ENCODE results near the gene DESI1.
"Not testable (repeated sequence)": the region's sequence is repeated elsewhere in the genome, so short reads cannot be mapped to it uniquely, and the experiment has no call there.

DESI1 gene

DNA sequence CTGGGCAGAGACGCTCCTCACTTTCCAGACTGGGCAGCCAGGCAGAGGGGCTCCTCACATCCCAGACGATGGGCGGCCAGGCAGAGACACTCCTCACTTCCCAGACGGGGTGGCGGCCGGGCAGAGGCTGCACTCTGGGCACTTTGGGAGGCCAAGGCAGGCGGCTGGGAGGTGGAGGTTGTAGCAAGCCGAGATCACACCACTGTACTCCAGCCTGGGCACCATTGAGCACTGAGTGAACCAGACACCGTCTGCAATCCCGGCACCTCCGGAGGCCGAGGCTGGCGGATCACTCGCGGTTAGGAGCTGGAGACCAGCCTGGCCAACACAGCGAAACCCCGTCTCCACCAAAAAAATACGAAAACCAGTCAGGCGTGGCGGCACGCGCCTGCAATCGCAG lies 10.8 kb upstream of the DESI1 start:
- not testable (repeated sequence) for DNase-seq

- not testable (repeated sequence) for DNase-seq
Observed at GRCh38 chr22:41631115-41631514, 10.3 kb upstream of the DESI1 start.

DNA sequence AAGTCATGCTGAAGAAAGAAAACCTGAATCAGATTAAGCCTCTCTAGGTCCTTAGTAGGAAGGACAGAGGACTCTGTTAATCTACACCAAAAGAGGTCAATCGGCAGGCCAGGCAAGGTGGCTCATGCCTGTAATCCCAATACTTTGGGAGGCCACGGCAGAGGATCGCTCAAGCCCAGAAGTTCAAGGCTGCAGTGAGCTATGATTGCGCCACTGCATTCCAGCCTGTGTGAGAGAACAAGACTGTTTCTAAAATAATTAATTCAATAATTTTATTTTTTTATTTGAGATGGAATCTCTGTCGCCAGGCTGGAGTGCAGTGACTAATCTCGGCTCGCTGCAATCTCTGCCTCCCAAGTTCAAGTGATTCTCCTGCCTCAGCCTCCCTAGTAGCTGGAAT lies 4.7 kb upstream of the DESI1 start:
- DNase-seq = no peak

DNA sequence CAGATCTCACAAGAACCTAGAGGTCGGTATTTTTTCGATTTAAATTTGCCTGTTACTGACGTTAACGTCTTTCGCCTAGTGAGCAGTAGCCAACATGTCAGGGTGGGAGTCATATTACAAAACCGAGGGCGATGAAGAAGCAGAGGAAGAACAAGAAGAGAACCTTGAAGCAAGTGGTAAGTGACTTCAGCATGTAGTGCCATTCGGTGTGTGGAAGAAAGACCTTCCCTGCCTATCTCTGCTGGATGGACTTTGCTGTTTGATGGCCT lies 1.0 kb upstream of the DESI1 start:
- DNase-seq = no peak

DNA sequence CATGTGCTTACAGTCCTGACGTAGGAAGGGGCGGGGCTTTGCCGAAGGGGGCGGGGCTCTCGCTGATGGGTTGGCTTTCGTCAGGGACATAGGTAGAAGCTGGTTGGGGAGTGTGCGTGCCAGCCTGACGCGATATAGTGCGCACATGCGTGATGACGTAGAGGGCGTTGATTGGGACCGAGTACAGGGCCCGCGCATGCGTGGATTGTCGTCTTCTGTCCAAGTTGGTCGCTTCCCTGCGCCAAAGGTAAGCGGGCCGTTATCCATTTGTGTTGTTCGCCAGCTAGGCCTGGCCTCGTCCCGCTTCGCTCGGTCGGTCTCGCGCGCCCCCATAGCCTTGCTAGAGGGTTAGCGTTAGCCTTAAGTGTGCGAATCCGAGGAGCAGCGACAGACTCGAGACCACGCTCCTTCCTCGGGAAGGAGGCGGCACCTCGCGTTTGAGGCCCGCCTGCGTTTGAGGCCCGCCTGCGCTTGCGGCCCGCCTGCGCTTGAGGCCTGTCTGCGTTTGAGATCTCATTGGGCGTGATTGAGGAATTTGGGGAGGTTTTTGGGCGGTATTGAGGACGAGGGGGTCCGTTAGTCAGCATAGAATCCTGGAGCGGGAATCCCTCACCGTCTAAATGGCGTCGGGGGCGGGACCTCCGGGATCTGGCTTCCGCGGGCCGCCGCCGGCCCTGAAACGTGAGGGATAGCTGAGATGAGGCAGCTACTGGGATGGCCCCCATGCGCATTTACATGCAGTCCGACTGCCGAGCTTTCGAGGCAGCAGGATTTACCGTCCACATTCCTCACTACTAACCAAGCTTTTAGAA lies 462 bp upstream of the DESI1 start, which contains the start of gene XRCC6:
Gene XRCC6, plus strand, starts transcription at position 197 of the 812 bp plus-strand sequence. CDS start 710 bp downstream, outside the sequence.
- peak; percentile 98 for DNase-seq

GRCh38 chr22:41619979-41620588 lies 759 bp downstream of the DESI1 start:
- peak; percentile 73 for DNase-seq

- DNase-seq = no peak
Observed at GRCh38 chr22:41613456-41613855, 7.4 kb downstream of the DESI1 start.

- DNase-seq = no peak
Observed at GRCh38 chr22:41612603-41613306, 8.1 kb downstream of the DESI1 start.

DNA sequence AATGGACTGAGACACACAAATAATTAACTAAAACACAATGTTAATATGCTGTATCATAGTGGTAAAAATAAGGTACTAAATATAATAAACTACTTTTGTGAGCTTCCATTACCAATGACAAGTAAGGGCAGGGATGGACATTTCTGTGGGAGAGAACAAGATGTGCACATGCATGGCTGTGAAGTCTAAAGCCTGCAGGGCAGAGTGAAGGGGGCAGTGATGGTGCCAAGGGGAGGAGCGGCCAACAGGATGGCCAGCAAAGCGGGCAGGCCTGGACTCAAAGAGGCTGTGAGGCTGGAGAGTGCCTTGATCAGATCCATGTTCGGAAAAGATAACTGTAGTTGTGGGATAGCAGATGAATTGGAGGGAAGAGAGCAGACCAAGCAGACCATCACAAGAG lies 12.5 kb downstream of the DESI1 start:
- DNase-seq = no peak

- DNase-seq = no peak
Observed at GRCh38 chr22:41603873-41604332, 16.9 kb downstream of the DESI1 start.

- DNase-seq = no peak
Observed at GRCh38 chr22:41600976-41601375, 19.9 kb downstream of the DESI1 start.

GRCh38 chr22:41598891-41599635 lies 21.8 kb downstream of the DESI1 start:
- no peak for DNase-seq

- DNase-seq = peak; percentile 36
Observed at GRCh38 chr22:41598081-41598480, 22.8 kb downstream of the DESI1 start.

GRCh38 chr22:41597635-41597953 lies 23.2 kb downstream of the DESI1 start:
- no peak for DNase-seq

- DNase-seq = peak; percentile 75
Observed at GRCh38 chr22:41596776-41597634, 23.8 kb downstream of the DESI1 start.

- DNase-seq = no peak
Observed at GRCh38 chr22:41595703-41596102, 25.1 kb downstream of the DESI1 start.

GRCh38 chr22:41593336-41593960 lies 27.4 kb downstream of the DESI1 start:
- DNase-seq = not testable (repeated sequence)

DNA sequence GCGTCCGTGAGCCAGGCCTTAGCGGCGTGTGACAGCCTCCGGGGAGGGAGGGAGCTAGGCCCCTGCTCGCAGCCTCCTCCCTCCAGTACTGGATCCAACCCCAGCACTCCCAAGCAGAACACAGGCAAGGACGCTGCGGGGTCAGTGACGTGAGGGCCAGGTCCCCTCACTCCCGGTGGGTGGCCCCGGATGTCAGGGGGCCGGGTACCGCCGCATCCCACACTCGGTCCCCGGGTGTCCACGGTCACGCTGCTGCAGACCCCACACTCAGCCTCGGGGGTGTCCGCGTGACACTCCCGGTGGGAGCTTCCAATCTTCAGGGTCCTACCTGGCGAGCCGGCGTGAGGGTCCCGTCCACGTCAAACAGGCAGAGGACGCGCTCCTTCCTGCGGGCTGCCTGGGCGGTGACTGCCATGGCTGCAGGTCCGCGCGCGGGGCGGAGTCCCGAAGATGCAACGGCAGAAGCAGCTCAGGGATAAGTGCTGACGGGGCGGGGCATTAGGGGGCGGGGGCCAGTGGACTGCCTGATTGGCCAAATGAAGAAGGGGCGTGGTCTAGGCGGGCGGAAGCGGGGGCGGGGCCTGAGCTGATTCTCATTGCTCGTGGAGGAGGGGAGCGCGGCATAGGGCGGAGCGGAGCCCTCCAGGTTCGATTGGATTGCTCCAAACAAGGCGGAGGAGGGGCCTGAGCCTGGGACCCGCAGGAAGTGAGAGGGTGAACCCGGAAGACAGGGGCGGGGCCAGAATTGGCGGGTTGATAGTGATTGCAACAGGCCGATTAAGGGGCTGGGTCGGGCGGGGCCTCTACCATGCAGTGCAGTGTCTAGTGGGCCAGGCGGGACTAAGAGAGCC lies 31.2 kb downstream of the DESI1 start, which contains the start of gene PMM1:
Gene PMM1, minus strand, starts transcription at position 450 of the 851 bp plus-strand sequence. Its CDS starts 35 bp downstream, at position 415.
- DNase-seq = peak; percentile 99

- DNase-seq = peak; percentile 58
Observed at GRCh38 chr22:41587347-41587723, 33.5 kb downstream of the DESI1 start.

DNA sequence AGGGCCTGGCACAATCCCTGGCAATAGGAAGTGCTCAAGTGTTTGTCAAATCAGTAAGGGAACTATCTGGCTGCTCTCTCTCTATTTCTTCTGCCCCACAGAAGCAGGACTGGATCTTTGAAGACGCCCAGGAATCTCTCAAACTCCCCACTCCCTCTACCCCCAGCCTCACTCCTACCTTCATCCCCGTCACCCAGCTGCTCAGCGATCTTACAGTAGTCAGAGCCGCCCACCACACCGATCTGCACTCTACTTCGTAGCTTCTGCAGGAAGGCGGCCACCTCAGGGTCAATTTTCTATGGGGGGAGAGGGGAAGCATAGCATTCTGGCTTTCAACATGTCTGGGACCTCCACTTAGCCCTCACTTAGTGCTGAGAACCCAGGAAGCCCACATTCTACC lies 34.9 kb downstream of the DESI1 start:
- DNase-seq = no peak

DNA sequence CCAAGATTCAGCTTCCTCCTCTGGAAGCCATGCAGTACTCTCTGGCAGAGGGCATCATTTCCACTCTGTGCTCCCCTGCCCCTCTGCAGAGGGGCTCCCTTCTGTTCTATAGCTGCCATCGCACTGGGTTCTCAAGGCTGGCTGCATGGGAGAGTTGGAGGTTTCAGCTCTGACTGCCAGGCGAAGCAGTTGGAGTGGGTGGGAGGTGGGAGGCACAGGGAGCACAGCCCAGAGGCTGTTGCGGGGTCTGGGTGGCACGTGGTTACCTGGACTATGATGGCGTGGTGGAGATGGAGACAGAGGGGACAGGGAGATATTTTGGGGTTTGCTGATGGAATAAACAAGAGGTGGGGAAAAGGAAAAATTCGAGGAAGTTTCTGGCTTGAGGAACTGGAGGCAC lies 36.0 kb downstream of the DESI1 start:
- DNase-seq = no peak
